Osteoblast (primary cell): Measurements from ENCODE around the gene NDRG4. TPM values are rescaled to one million over a fixed set of nuclear protein-coding genes. Genes with fewer than 3 reads are reported as not detected.

Experiments used
- DNase-seq: peaks from one replicate; pipeline ENCODE4 v3.0.0; 2011; ENCODE audit warnings: low spot score, mixed read lengths; ENCODE audit not compliant: insufficient read length; ENCODE audit errors: missing footprints
- H2AFZ ChIP-seq: 2 replicates; pipeline ENCODE4 v1.6.0; 2011; ENCODE audit warnings: mild to moderate bottlenecking, low read length
- H3K27ac ChIP-seq: 2 replicates; pipeline ENCODE4 v1.5.1; 2011; ENCODE audit warnings: mild to moderate bottlenecking, low read depth, low read length, moderate library complexity
- H3K27me3 ChIP-seq: 2 replicates; pipeline ENCODE4 v1.6.0; 2012; ENCODE audit warnings: mild to moderate bottlenecking, control low read depth, inconsistent platforms, low read length, moderate library complexity; ENCODE audit not compliant: insufficient read depth
- H3K36me3 ChIP-seq: 2 replicates; pipeline ENCODE4 v1.5.1; 2011; ENCODE audit warnings: mild to moderate bottlenecking, low read length, control low read depth, moderate library complexity; ENCODE audit not compliant: insufficient read depth
- H3K4me1 ChIP-seq: 2 replicates; pipeline ENCODE4 v1.5.1; 2011; ENCODE audit warnings: mild to moderate bottlenecking, low read length, control low read depth, moderate library complexity; ENCODE audit not compliant: insufficient read depth
- H3K4me2 ChIP-seq: 2 replicates; pipeline ENCODE4 v1.6.0; 2011; ENCODE audit warnings: mild to moderate bottlenecking, low read length; ENCODE audit not compliant: insufficient read depth
- H3K4me3 ChIP-seq: fragments of 200-600 bp; sonication (generic); 3 replicates; pipeline ENCODE4 v1.5.1; 2012; ENCODE audit warnings: mild to moderate bottlenecking, low read length, inconsistent platforms; ENCODE audit not compliant: insufficient read depth
- H3K79me2 ChIP-seq: 2 replicates; pipeline ENCODE4 v1.6.0; 2012; ENCODE audit warnings: mild to moderate bottlenecking, low read length, control low read depth, inconsistent platforms; ENCODE audit not compliant: insufficient read depth
- H3K9me3 ChIP-seq: 2 replicates; pipeline ENCODE4 v1.5.1; 2011; ENCODE audit warnings: low read depth, low read length, control low read depth
- H4K20me1 ChIP-seq: 2 replicates; pipeline ENCODE4 v1.6.0; 2012; ENCODE audit warnings: mild to moderate bottlenecking, low read length, control low read depth; ENCODE audit not compliant: insufficient read depth
- CTCF ChIP-seq: IDR thresholded peaks from 2 replicates; pipeline ENCODE4 v1.5.1; 2011; ENCODE audit warnings: mild to moderate bottlenecking, low read depth, low read length, moderate library complexity; ENCODE audit errors: extremely low read depth
- total RNA-seq: library from RNA; depleted of rRNA; stranded (reverse); fragments of >200 nt; gene quantifications from 2 replicates; pipeline ENCODE4 v1.2.3, GENCODE V29; 2012

Gene NDRG4
- total RNA-seq, 1 donor: 8.0 TPM

GRCh38 chr16:58492066-58492465 lies 7.9 kb upstream of the NDRG4 start:
- Histone ChIP-seq H3K4me1 (peaks cover 3% of the 10 kb centered on the region), H4K20me1 (no peaks in the 10 kb centered on the region), H3K9me3 (no peaks in the 10 kb centered on the region), H3K27me3 (no peaks in the 10 kb centered on the region), H3K4me2 (no peak overlapping the region), H3K27ac (no peak overlapping the region), H3K4me3 (no peak overlapping the region), H3K36me3 (no peaks in the 10 kb centered on the region), H3K79me2 (no peaks in the 10 kb centered on the region), H2AFZ (no peak overlapping the region)
- TF ChIP-seq CTCF: no peak
- peak; percentile 59 for DNase-seq

GRCh38 chr16:58492735-58493134 lies 7.2 kb upstream of the NDRG4 start:
- no peak overlapping the region for H3K4me3 ChIP-seq
- no peaks in the 10 kb centered on the region for H3K27me3 ChIP-seq
- H4K20me1 ChIP-seq: no peaks in the 10 kb centered on the region
- peaks cover 3% of the 10 kb centered on the region for H3K4me1 ChIP-seq
- TF ChIP-seq CTCF: no peak
- H3K9me3 ChIP-seq: no peaks in the 10 kb centered on the region
- H3K79me2 ChIP-seq: no peaks in the 10 kb centered on the region
- H3K27ac ChIP-seq: no peak overlapping the region
- DNase-seq: peak; percentile 37
- no peak overlapping the region for H3K4me2 ChIP-seq
- no peak overlapping the region for H2AFZ ChIP-seq
- H3K36me3 ChIP-seq: no peaks in the 10 kb centered on the region

GRCh38 chr16:58493756-58494431 lies 6.0 kb upstream of the NDRG4 start:
- no peak overlapping the region for H2AFZ ChIP-seq
- DNase-seq: peak; percentile 60
- no peaks in the 10 kb centered on the region for H3K9me3 ChIP-seq
- no peaks in the 10 kb centered on the region for H4K20me1 ChIP-seq
- H3K4me3 ChIP-seq: no peak overlapping the region
- no peaks in the 10 kb centered on the region for H3K79me2 ChIP-seq
- no peak overlapping the region for H3K4me2 ChIP-seq
- TF ChIP-seq CTCF: no peak
- H3K36me3 ChIP-seq: no peaks in the 10 kb centered on the region
- H3K27ac ChIP-seq: no peak overlapping the region
- peaks cover 3% of the 10 kb centered on the region for H3K4me1 ChIP-seq
- no peaks in the 10 kb centered on the region for H3K27me3 ChIP-seq

GRCh38 chr16:58494981-58495520 lies 4.9 kb upstream of the NDRG4 start:
- H3K4me1 ChIP-seq: peaks cover 4% of the 10 kb centered on the region
- no peaks in the 10 kb centered on the region for H4K20me1 ChIP-seq
- H3K27ac ChIP-seq: peak overlapping the region; percentile 79
- peak; percentile 99 for DNase-seq
- H3K4me3 ChIP-seq: peak overlapping the region; percentile 57
- H3K36me3 ChIP-seq: no peaks in the 10 kb centered on the region
- H3K9me3 ChIP-seq: no peaks in the 10 kb centered on the region
- peak overlapping the region; percentile 72 for H3K4me2 ChIP-seq
- peak; percentile 74 for TF ChIP-seq CTCF
- H3K79me2 ChIP-seq: no peaks in the 10 kb centered on the region
- no peaks in the 10 kb centered on the region for H3K27me3 ChIP-seq
- peak overlapping the region; percentile 86 for H2AFZ ChIP-seq
